HG03064 (cell line): ENCODE measurements around the gene TPSD1.
"Not testable (repeated sequence)": the region's sequence is repeated elsewhere in the genome, so short reads cannot be mapped to it uniquely, and the experiment has no call there.

Experiments
- ATAC-seq: cut with Tn5 transposase; IDR thresholded peaks from one replicate; pipeline ENCODE4 v1.9.1; 2021; ENCODE audit warnings: low read depth; ENCODE audit not compliant: unreplicated experiment

The TPSD1 gene

GRCh38 chr16:1279081-1279944 is 23.4 kb downstream of the TPSD1 start:
- no peak for ATAC-seq

- no peak for ATAC-seq
These were observed 24.2 kb downstream of the TPSD1 start for GRCh38 chr16:1279945-1280589.

DNA sequence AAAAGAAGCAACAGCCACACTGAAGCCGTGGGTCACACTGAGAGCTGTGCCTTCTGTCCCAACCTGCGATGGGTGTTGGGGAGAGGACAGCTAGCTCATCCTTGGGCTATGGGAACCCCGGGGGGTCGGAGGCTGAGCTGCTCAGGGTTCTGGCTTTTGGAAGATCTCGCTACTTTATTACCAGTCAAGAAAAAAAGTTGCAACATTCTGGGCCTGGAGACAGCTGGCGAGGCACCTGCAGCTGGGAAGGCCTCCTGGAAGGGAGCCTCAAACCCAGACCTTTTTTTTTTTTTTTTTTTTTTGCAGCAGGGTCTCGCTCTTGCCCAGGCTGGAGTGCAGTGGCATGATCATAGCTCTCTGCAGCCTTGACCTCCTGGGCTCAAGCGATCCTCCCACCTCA is 24.9 kb downstream of the TPSD1 start:
- ATAC-seq, result no peak

DNA sequence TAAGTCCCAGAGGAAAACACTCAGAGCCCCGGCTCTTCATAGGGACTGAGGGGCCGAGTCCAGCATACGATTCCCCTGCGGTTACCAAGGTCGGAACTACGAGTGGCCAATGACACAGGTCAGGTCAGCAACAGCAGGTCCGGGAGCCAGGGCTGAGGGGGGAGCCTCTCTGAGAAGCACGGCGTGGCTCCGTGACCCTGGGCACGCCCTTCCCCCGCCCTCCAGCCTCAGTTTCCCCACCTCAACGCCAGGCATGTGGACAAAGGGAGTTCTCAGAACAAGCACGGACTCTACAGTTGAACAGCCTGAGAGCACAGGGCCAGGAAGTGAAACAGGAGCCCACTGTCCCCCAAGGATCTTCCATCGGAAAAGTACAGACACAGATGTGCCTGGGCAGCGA is 25.6 kb downstream of the TPSD1 start:
- no peak for ATAC-seq

- no peak for ATAC-seq
These were observed 26.6 kb downstream of the TPSD1 start for GRCh38 chr16:1282324-1282973.

DNA sequence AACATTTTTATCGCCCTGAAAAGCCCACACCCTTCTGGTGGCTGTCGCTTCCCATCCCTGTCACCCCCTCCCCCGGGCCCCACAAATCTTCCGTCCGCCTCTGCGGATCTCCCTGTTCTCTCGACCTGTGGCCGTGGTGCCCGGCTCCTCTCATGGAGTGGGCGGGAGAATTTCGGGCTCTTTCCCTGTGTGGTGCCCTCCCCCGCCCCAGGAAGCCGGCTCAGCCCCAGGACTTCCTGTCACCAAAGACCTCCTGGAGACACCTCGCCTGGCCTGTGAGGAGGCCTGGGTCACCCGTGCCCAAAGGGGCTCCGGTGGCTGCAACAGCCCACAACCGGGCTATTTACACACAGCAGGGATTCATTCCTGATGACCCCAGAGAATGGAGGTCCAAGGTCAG is 27.4 kb downstream of the TPSD1 start:
- no peak for ATAC-seq

- no peak for ATAC-seq
These were observed 28.2 kb downstream of the TPSD1 start for GRCh38 chr16:1283996-1284616.

GRCh38 chr16:1285669-1286512 is 30.0 kb downstream of the TPSD1 start:
- ATAC-seq, result no peak

DNA sequence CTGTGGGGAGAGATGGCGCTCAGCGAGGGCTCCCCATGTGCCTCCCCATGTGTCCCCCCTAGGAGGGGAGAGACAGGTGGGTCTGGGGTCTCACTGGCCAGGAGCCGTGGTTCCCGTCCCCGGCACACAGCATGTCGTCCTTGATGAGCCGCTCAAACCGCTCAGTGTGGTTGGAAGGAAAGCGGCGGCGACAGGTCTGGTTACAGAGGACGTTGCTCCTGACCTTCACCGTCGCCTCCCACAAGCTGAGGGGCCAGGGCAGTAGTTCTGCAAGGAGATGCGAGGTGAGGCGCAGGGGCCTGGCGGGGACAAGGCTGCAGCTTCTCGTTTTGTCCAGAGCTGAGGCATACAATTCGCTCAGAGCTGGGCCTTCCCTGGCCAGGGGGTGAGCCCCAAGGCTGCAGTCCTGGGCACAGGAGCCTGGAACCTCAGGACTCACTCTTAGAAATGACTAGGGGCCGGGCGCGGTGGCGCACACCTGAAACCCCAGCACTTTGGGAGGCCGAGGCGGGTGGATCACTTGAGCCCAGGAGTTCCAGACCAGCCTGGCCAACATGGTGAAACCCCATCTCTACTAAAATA is 30.7 kb downstream of the TPSD1 start:
- ATAC-seq, result no peak

DNA sequence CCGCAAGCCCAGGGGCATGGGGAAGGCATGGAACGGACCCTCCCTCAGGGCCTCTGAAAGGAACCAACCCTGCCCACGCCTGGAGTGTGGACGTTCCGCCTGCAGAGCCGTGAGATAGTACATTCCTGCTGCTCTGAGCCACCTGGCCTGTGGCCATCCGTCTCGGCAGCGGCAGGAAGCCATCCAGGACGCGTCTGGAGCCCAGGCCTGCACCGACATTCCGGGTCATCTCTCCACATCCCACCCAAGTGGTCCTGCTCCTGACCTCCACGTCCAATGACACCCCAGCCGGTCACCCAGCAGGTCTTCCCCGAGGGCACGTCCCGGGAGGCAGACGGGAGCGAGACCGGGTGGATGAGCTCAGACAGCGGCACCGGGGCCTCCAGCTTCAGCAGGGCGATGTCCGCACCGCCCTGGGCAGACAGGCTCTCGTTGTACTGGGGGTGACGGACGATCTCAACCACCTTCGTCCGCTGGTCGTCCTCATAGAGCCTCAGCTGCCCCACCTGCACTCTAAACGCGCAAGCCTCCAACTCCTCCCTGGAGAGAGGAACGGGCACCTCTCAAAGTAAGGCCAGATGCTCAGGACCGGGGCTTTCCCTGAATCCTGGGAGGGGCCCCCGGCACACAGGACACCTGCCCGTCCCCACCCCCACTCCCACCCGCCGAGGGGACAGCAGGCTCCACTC is 32.3 kb downstream of the TPSD1 start:
- ATAC-seq, result no peak

- ATAC-seq, result no peak
These were observed 33.1 kb downstream of the TPSD1 start for GRCh38 chr16:1288813-1289476.

GRCh38 chr16:1289477-1289866 is 33.6 kb downstream of the TPSD1 start:
- ATAC-seq, result no peak

- ATAC-seq, result no peak
These were observed 34.2 kb downstream of the TPSD1 start for GRCh38 chr16:1290063-1290501.

- ATAC-seq, result no peak
These were observed 35.1 kb downstream of the TPSD1 start for GRCh38 chr16:1290860-1291575.

GRCh38 chr16:1291576-1291974 is 35.7 kb downstream of the TPSD1 start:
- ATAC-seq, result no peak

DNA sequence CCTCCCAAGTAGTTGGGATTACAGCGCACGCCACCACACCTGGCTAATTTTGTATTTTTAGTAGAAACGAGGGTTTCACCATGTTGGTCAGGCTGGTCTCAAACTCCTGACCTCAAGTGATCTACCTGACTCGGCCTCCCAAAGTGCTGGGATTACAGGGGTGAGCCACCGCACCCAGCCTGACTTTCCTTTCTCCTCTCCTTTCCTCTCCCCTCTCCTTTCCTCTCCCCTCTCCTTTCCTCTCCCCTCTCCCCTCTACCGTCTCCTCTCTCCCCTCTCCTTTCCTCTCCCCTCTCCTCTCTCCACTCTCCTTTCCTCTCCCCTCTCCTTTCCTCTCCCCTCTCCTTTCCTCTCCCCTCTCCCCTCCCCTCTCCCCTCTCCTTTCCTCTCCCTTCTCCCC is 36.3 kb downstream of the TPSD1 start:
- ATAC-seq, result not testable (repeated sequence)

GRCh38 chr16:1292808-1293207 is 36.9 kb downstream of the TPSD1 start:
- not testable (repeated sequence) for ATAC-seq
